K562 (cell line): ENCODE data around the gene AP3B1. TPM values are rescaled to one million over a fixed set of nuclear protein-coding genes. Genes with fewer than 3 reads are reported as not detected.

Experiments
- ATAC-seq: fragments of 200-7000 bp; cut with Tn5 transposase; 3 replicates; pipeline ENCODE4 v1.9.1; 2020; ENCODE audit warnings: moderate library complexity
- BruUV-seq: library from RNA; stranded (reverse); fragments of 400-500 nt; replicated peaks from 2 replicates; lab custom pipeline; 2021; lab: Mats Ljungman, UMichigan
- CTCF ChIA-PET: fragments of 300-600 bp; formaldehyde crosslinking; extraction: SDS; loops from one replicate; lab custom pipeline; 2021; ENCODE audit warnings: low intra/inter-chr PET ratio; lab: Yijun Ruan, JAX
- POLR2A ChIA-PET: fragments of 300-600, 350-650 bp; sonication (Branson Sonifier 250); formaldehyde crosslinking; extraction: SDS; loops from one replicate; lab custom pipeline; 2021; ENCODE audit warnings: antibody characterized with exemption, inconsistent platforms; lab: Yijun Ruan, JAX
- DNase-seq, 4 experiments: peaks; one replicate each; pipeline versions ENCODE4 v3.0.0 to v3.0.0-alpha.2; 2011 to 2018; ENCODE audit warnings: low spot score in 3 of 4, mixed read lengths in 3 of 4; ENCODE audit errors: extremely low read depth in 1 of 4
- FAIRE-seq: peaks from 2 replicates; lab custom pipeline; 2011; peaks lifted over from hg19 to GRCh38; lab: Jason Lieb, UNC
- H2AFZ ChIP-seq: 2 replicates; pipeline ENCODE4 v1.6.0; 2011; ENCODE audit warnings: low read depth, low read length, control low read depth, inconsistent platforms
- H3K27ac ChIP-seq: fragments of 200-600 bp; 3 replicates; pipeline ENCODE4 v1.8.0; 2011; ENCODE audit warnings: low read depth, mild to moderate bottlenecking, control low read depth, inconsistent platforms, low read length, moderate library complexity, mixed read lengths; ENCODE audit errors: extremely low read depth
- H3K27me3 ChIP-seq, 2 experiments: fragments of 300-600 bp in 1 of 2; 2 replicates in 1 of 2; 3 replicates in 1 of 2; pipeline versions ENCODE4 v1.6.0 to v1.8.0; 2011; ENCODE audit warnings: inconsistent platforms in 2 of 2, low read length in 2 of 2, mild to moderate bottlenecking in 1 of 2, mixed read lengths in 1 of 2, moderate library complexity in 1 of 2; ENCODE audit not compliant: control insufficient read depth in 2 of 2, insufficient read depth in 2 of 2
- H3K36me3 ChIP-seq: fragments of 300-600 bp; 3 replicates; pipeline ENCODE4 v1.8.0; 2011; ENCODE audit warnings: mild to moderate bottlenecking, low read length, inconsistent platforms; ENCODE audit not compliant: control insufficient read depth, insufficient read depth
- H3K4me1 ChIP-seq, 2 experiments: fragments of 200-600 bp in 1 of 2; replicated peaks in 1 of 2; 2 replicates in 1 of 2; 3 replicates in 1 of 2; pipeline versions ENCODE4 v1.5.1 to v1.8.0; 2011; ENCODE audit warnings: inconsistent platforms in 2 of 2, low read length in 2 of 2, mild to moderate bottlenecking in 1 of 2, mixed read lengths in 1 of 2, moderate library complexity in 1 of 2; ENCODE audit not compliant: control insufficient read depth in 2 of 2, insufficient read depth in 2 of 2
- H3K4me2 ChIP-seq: 2 replicates; pipeline ENCODE4 v1.6.1; 2011; ENCODE audit warnings: low read length, control low read depth, inconsistent platforms, mixed read lengths; ENCODE audit not compliant: insufficient read depth
- H3K4me3 ChIP-seq: fragments of 200-600 bp; sonication (generic), shearing (Covaris generic); 2 replicates; pipeline ENCODE4 v1.5.1; 2016; ENCODE audit warnings: control low read depth, inconsistent platforms
- H3K79me2 ChIP-seq: fragments of 200-600 bp; 3 replicates; pipeline ENCODE4 v1.8.0; 2011; ENCODE audit warnings: low read length, inconsistent platforms; ENCODE audit not compliant: control insufficient read depth, insufficient read depth
- H3K9ac ChIP-seq, 2 experiments: 2 replicates each; pipeline versions ENCODE4 v1.6.0 to v1.6.1; 2011; ENCODE audit warnings: low read depth in 2 of 2, low read length in 2 of 2, control low read depth in 1 of 2, inconsistent platforms in 1 of 2, mild to moderate bottlenecking in 1 of 2, mixed read lengths in 1 of 2; ENCODE audit not compliant: insufficient read depth in 1 of 2
- H3K9me1 ChIP-seq: one replicate; pipeline ENCODE4 v1.6.0; 2011; ENCODE audit warnings: inconsistent platforms, mild to moderate bottlenecking, low read length, moderate library complexity; ENCODE audit not compliant: control insufficient read depth, insufficient read depth
- H3K9me3 ChIP-seq: replicated peaks from 2 replicates; pipeline ENCODE4 v1.5.1; 2011; ENCODE audit warnings: low read depth, low read length, inconsistent platforms; ENCODE audit not compliant: control insufficient read depth, insufficient read depth
- H4K20me1 ChIP-seq: replicated peaks from 2 replicates; pipeline ENCODE4 v1.6.1; 2011; ENCODE audit warnings: low read length, inconsistent platforms, mixed read lengths; ENCODE audit not compliant: control insufficient read depth, insufficient read depth
- C11orf30 ChIP-seq: fragments of 450-650 bp; IDR thresholded peaks from 2 replicates; pipeline ENCODE4 v1.6.1; 2016; ENCODE audit warnings: low read depth, mild to moderate bottlenecking
- DPF2 ChIP-seq: fragments of 450-650 bp; IDR thresholded peaks from 2 replicates; pipeline ENCODE4 v1.6.1; 2016
- KLF1 ChIP-seq: fragments of 450-650 bp; IDR thresholded peaks from 2 replicates; pipeline ENCODE4 v1.6.1; 2016; ENCODE audit warnings: missing genetic modification characterization, missing compliant biosample characterization
- MAFF ChIP-seq: IDR thresholded peaks from 2 replicates; pipeline ENCODE4 v1.6.1; 2012; ENCODE audit warnings: low read length, improper control_type of control experiment
- MAFG ChIP-seq: fragments of 450-650 bp; conservative IDR thresholded peaks from 2 replicates; pipeline ENCODE4 v1.6.1; 2016; ENCODE audit warnings: missing genetic modification characterization, missing compliant biosample characterization
- MAFK ChIP-seq: IDR thresholded peaks from 2 replicates; pipeline ENCODE4 v1.6.1; 2011; ENCODE audit warnings: low read length, improper control_type of control experiment
- MEF2A ChIP-seq: IDR thresholded peaks from 2 replicates; pipeline ENCODE4 v1.6.1; 2011; ENCODE audit warnings: low read depth, mild to moderate bottlenecking, low read length, moderate library complexity; ENCODE audit not compliant: control insufficient read depth
- NR2F6 ChIP-seq: fragments of 450-650 bp; formaldehyde crosslinking; IDR thresholded peaks from 2 replicates; pipeline ENCODE4 v1.4.0; 2020; ENCODE audit warnings: mild to moderate bottlenecking
- PTRF ChIP-seq: fragments of 450-650 bp; IDR thresholded peaks from 2 replicates; pipeline ENCODE4 v1.6.1; 2016; ENCODE audit warnings: mild to moderate bottlenecking, missing genetic modification characterization, missing compliant biosample characterization
- YBX1 ChIP-seq: fragments of 450-650 bp; IDR thresholded peaks from 2 replicates; pipeline ENCODE4 v1.7.1; 2016; ENCODE audit warnings: mild to moderate bottlenecking
- ZBTB8A ChIP-seq: fragments of 450-650 bp; IDR thresholded peaks from 2 replicates; pipeline ENCODE4 v1.6.1; 2018; ENCODE audit warnings: mild to moderate bottlenecking, moderate library complexity; ENCODE audit not compliant: partially characterized antibody
- ZNF316 ChIP-seq: fragments of 450-650 bp; IDR thresholded peaks from 2 replicates; pipeline ENCODE4 v1.6.1; 2016
- ZNF384 ChIP-seq: IDR thresholded peaks from 2 replicates; pipeline ENCODE4 v1.6.1; 2012; ENCODE audit warnings: low read depth, low read length, improper control_type of control experiment
- ZNF583 ChIP-seq: fragments of 250-450 bp; sonication (Bioruptor Pico); IDR thresholded peaks from 2 replicates; pipeline ENCODE4 v1.4.0; 2020
- ZNF79 ChIP-seq: fragments of 250-450 bp; sonication (Bioruptor Pico); IDR thresholded peaks from 2 replicates; pipeline ENCODE4 v1.4.0; 2020; ENCODE audit warnings: low read depth, mild to moderate bottlenecking, moderate library complexity
- WGBS: fragments of 100-300 bp; shearing (Covaris generic); methylation state at CpG from one replicate; pipeline ENCODE4 v1.1.6; 2016; ENCODE audit warnings: low coverage, mixed read lengths; ENCODE audit not compliant: insufficient coverage; ENCODE audit errors: missing lambda C conversion rate; 5-methylcytosine and 5-hydroxymethylcytosine counted together
- in situ Hi-C: fragments of 300-500 bp; cut with MboI; formaldehyde crosslinking; loops from 4 replicates; pipeline ENCODE4 v1.15.0; 2018; ENCODE audit warnings: inconsistent platforms, mixed read lengths
- intact Hi-C: fragments of 100-400 bp; cut with micrococcal nuclease; formaldehyde crosslinking; loops from 2 replicates; pipeline ENCODE4 v1.14.2; 2022
- polyA plus RNA-seq, 8 experiments: library from polyadenylated mRNA; depleted of rRNA in 4 of 8; stranded (reverse) in 5 of 8; unstranded in 3 of 8; fragments of >200 nt; fragmentation: Nextera tagmentation in 2 of 8; fragmentation: Illumina TruSeq in 1 of 8; extraction: Ambion mirVana in 2 of 8; extraction: Trizol in 1 of 8; gene quantifications; 2 replicates each; pipeline versions ENCODE4 v1.2.1 to v1.2.3, GENCODE V29; 2011 to 2014; ENCODE audit warnings: inconsistent platforms in 1 of 8, missing spikeins in 1 of 8
- total RNA-seq, 7 experiments: library from RNA; depleted of rRNA in 6 of 7; stranded (reverse); fragments of >200 nt in 6 of 7; fragmentation: Illumina TruSeq in 2 of 7; extraction: Trizol in 2 of 7; gene quantifications; 2 replicates each; pipeline versions ENCODE4 v1.2.1 to v1.2.3, GENCODE V29; 2011 to 2021; ENCODE audit warnings: low replicate concordance in 1 of 7
- TF ChIP-seq, protein P1 (sequence below): fragments of 250-450 bp; sonication (Bioruptor Pico); IDR thresholded peaks from 2 replicates; pipeline ENCODE4 v1.8.0; 2022; ENCODE audit warnings: inconsistent platforms, mild to moderate bottlenecking, moderate library complexity, borderline replicate concordance

Gene AP3B1
- total and polyA plus RNA-seq, 9 of the 15 experiments (the other 6 are each of a cell fraction or from before 2014, with no cell fraction given) = 21.1 to 61.8 (median 42.2) TPM

DNA sequence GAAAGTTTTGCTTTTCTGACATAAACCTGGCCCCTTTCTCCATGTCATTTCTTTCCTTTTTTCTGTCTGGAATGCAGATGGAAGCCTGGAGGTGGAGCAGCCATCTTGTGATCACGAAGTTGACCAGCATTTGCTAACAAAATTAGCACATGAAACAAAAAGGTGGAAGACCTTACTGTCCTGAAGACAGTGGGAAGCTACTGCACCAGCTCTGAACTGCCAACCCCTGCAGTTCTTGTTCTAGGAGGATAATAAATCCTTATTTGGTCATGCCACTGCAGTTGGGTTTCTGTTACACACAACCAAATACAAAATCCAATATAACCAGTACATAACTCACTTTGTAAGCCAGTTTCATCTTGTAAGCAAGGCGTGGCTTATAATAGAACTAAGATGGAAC, 269.0 kb downstream of the AP3B1 start (continued):
- TF ChIP-seq, protein P1, sequence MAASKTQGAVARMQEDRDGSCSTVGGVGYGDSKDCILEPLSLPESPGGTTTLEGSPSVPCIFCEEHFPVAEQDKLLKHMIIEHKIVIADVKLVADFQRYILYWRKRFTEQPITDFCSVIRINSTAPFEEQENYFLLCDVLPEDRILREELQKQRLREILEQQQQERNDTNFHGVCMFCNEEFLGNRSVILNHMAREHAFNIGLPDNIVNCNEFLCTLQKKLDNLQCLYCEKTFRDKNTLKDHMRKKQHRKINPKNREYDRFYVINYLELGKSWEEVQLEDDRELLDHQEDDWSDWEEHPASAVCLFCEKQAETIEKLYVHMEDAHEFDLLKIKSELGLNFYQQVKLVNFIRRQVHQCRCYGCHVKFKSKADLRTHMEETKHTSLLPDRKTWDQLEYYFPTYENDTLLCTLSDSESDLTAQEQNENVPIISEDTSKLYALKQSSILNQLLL = no peak
- TF ChIP-seq ZNF583 = no peak
- TF ChIP-seq YBX1 = no peak
- TF ChIP-seq MAFK = no peak
- no peak for TF ChIP-seq DPF2
- TF ChIP-seq KLF1 = no peak
- TF ChIP-seq ZBTB8A = no peak
- no peak for TF ChIP-seq NR2F6

DNA sequence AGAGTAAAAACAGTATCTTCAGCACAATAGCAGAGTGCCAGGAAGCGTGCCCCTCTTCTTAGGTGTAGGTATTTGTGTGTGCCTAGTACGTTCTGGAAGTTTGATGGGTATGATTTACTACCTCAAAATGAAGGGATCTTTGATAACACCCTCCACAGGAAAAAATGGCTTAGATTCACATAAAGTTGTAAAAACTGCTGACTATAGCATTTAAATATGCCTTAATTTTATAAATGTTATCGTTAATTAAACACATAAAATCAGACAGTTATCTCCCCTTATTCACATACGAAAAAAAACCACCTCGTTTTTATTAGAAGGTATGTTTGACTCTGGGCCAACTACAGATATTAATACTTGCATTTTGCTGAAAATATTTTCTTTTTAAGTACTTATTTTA, 274.8 kb downstream of the AP3B1 start:
- in situ Hi-C loops = no loop called here
- H2AFZ ChIP-seq = no peak overlapping the region
- no peak overlapping the region for H3K4me3 ChIP-seq
- no peak overlapping the region for H3K4me2 ChIP-seq
- no peaks in the 10 kb centered on the region for H3K9me3 ChIP-seq
- WGBS = 74% methylated on average over 4 of the region's 5 CpGs
- POLR2A ChIA-PET = no interaction called here
- no peaks in the 10 kb centered on the region for H3K4me1 ChIP-seq
- ATAC-seq (no peak), FAIRE-seq (no peak), DNase-seq (no peak)
- no peaks in the 10 kb centered on the region for H4K20me1 ChIP-seq
- TF ChIP-seq ZNF384 (no peak), MEF2A (no peak), PTRF (tag) (no peak), MAFG (tag) (peak; percentile 86), ZNF316 (peak; percentile 95), ZNF79 (no peak), C11orf30 (peak; percentile 88), MAFK (peak; percentile 97), MAFF (peak; percentile 94)
- H3K9ac ChIP-seq = no peak overlapping the region
- no peak overlapping the region for H3K27ac ChIP-seq
- H3K36me3 ChIP-seq = no peaks in the 10 kb centered on the region
- BruUV-seq = no TSS peak
- H3K9me1 ChIP-seq = no peaks in the 10 kb centered on the region
- intact Hi-C loops = no loop called here
- CTCF ChIA-PET = no interaction called here
- H3K27me3 ChIP-seq = no peaks in the 10 kb centered on the region
- no peaks in the 10 kb centered on the region for H3K79me2 ChIP-seq
